ENCODE data around the gene LSM6. TPM values are rescaled to one million over a fixed set of nuclear protein-coding genes. Genes with fewer than 3 reads are reported as not detected.

Gene LSM6
- total RNA-seq, 1 experiment from 2014 or later = 41.4 TPM

GRCh38 chr4:146202665-146203064 is 27.1 kb downstream of the LSM6 start:
- intact Hi-C loops (cut with micrococcal nuclease) = no loop called here
- no TSS peak for BruUV-seq (replicated peaks)
- peaks cover 7% of the 10 kb centered on the region for H3K9me3 Mint-ChIP-seq (ENCODE audit: unreplicated experiment)

DNA sequence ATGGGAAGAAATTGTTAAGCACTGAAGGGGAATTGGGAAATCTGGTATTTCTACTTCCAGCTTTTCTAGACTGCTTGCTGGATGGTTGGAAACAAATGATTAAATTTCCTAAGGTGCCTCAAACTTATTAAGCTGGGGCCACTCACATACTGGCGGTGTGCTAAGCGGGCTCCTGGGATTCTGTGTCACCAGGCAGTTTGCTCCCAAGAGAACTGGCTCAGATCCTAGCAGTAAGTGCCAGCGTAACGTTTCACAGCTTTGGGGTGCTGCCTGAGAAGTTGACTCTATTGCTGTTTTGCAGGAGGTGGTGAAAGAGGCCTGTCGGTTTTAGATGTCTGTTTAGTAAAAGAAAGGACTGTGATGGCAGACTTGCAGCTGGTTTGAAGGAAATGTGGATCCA is 31.9 kb downstream of the LSM6 start:
- Mint-ChIP-seq H3K4me1 (ENCODE audit: insufficient read depth, unreplicated experiment) (no peaks in the 10 kb centered on the region), H3K36me3 (ENCODE audit: insufficient read depth, unreplicated experiment) (no peaks in the 10 kb centered on the region), H3K27me3 (ENCODE audit: insufficient read depth, unreplicated experiment) (peaks cover 13% of the 10 kb centered on the region), H3K4me3 (ENCODE audit: unreplicated experiment) (no peak overlapping the region), H3K27ac (ENCODE audit: low read depth, unreplicated experiment) (no peak overlapping the region), H3K9me3 (ENCODE audit: unreplicated experiment) (peaks cover 7% of the 10 kb centered on the region)
- DNase-seq (ENCODE audit: unreplicated experiment) = no peak
- TF ChIP-seq, protein P1, sequence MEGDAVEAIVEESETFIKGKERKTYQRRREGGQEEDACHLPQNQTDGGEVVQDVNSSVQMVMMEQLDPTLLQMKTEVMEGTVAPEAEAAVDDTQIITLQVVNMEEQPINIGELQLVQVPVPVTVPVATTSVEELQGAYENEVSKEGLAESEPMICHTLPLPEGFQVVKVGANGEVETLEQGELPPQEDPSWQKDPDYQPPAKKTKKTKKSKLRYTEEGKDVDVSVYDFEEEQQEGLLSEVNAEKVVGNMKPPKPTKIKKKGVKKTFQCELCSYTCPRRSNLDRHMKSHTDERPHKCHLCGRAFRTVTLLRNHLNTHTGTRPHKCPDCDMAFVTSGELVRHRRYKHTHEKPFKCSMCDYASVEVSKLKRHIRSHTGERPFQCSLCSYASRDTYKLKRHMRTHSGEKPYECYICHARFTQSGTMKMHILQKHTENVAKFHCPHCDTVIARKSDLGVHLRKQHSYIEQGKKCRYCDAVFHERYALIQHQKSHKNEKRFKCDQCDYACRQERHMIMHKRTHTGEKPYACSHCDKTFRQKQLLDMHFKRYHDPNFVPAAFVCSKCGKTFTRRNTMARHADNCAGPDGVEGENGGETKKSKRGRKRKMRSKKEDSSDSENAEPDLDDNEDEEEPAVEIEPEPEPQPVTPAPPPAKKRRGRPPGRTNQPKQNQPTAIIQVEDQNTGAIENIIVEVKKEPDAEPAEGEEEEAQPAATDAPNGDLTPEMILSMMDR (IDR thresholded peaks at IDR 0.05; ENCODE audit: unreplicated experiment) = no peak
- BruUV-seq (replicated peaks) = no TSS peak
- POLR2A ChIA-PET = interaction anchor here (0.6 kb wide), 1 partner anchor 483 kb away, joined by 3 read pairs; no protein-coding TSS in a partner anchor
- intact Hi-C loops (cut with micrococcal nuclease) = no loop called here
- CTCF ChIA-PET = no interaction called here

More at GRCh38 chr4:146202665-146203064, 27.1 kb downstream of the LSM6 start:
- CTCF ChIA-PET = interaction anchor here (0.6 kb wide), 1 partner anchor 20 kb away, joined by 3 read pairs; no protein-coding TSS in a partner anchor
- no peaks in the 10 kb centered on the region for H3K4me1 Mint-ChIP-seq (ENCODE audit: insufficient read depth, unreplicated experiment)
- H3K36me3 Mint-ChIP-seq (ENCODE audit: insufficient read depth, unreplicated experiment) = no peaks in the 10 kb centered on the region
- POLR2A ChIA-PET = no interaction called here
- DNase-seq (ENCODE audit: unreplicated experiment) = no peak
- H3K4me3 Mint-ChIP-seq (ENCODE audit: unreplicated experiment) = no peak overlapping the region
- no peak overlapping the region for H3K27ac Mint-ChIP-seq (ENCODE audit: low read depth, unreplicated experiment)
- H3K27me3 Mint-ChIP-seq (ENCODE audit: insufficient read depth, unreplicated experiment) = no peaks in the 10 kb centered on the region
- TF ChIP-seq, protein P1 (IDR thresholded peaks at IDR 0.05; ENCODE audit: unreplicated experiment) = no peak

- TF ChIP-seq, protein P1 (IDR thresholded peaks at IDR 0.05; ENCODE audit: unreplicated experiment) = no peak
- BruUV-seq (replicated peaks) = no TSS peak
- no peak overlapping the region for H3K4me3 Mint-ChIP-seq (ENCODE audit: unreplicated experiment)
- H3K9me3 Mint-ChIP-seq (ENCODE audit: unreplicated experiment) = no peaks in the 10 kb centered on the region
- H3K27me3 Mint-ChIP-seq (ENCODE audit: insufficient read depth, unreplicated experiment) = peaks cover 13% of the 10 kb centered on the region
- intact Hi-C loops (cut with micrococcal nuclease) = no loop called here
- no peaks in the 10 kb centered on the region for H3K4me1 Mint-ChIP-seq (ENCODE audit: insufficient read depth, unreplicated experiment)
- ChIA-PET CTCF (no interaction called here), POLR2A (no interaction called here)
- no peak for DNase-seq (ENCODE audit: unreplicated experiment)
- no peaks in the 10 kb centered on the region for H3K36me3 Mint-ChIP-seq (ENCODE audit: insufficient read depth, unreplicated experiment)
- H3K27ac Mint-ChIP-seq (ENCODE audit: low read depth, unreplicated experiment) = no peak overlapping the region
Measured at GRCh38 chr4:146210890-146211289, 35.4 kb downstream of the LSM6 start.

GRCh38 chr4:146211440-146211839 is 35.9 kb downstream of the LSM6 start:
- intact Hi-C loops (cut with micrococcal nuclease) = no loop called here
- Mint-ChIP-seq H3K4me1 (ENCODE audit: insufficient read depth, unreplicated experiment) (no peaks in the 10 kb centered on the region), H3K9me3 (ENCODE audit: unreplicated experiment) (no peaks in the 10 kb centered on the region), H3K4me3 (ENCODE audit: unreplicated experiment) (no peak overlapping the region), H3K27me3 (ENCODE audit: insufficient read depth, unreplicated experiment) (peaks cover 13% of the 10 kb centered on the region), H3K27ac (ENCODE audit: low read depth, unreplicated experiment) (no peak overlapping the region), H3K36me3 (ENCODE audit: insufficient read depth, unreplicated experiment) (no peaks in the 10 kb centered on the region)
- TF ChIP-seq, protein P1 (IDR thresholded peaks at IDR 0.05; ENCODE audit: unreplicated experiment) = no peak
- CTCF ChIA-PET = interaction anchor here (0.6 kb wide), 1 partner anchor 49 kb away, joined by 3 read pairs; no protein-coding TSS in a partner anchor
- POLR2A ChIA-PET = no interaction called here
- BruUV-seq (replicated peaks) = no TSS peak
- DNase-seq (ENCODE audit: unreplicated experiment) = no peak
